Adrenal gland (tissue), 5 donors: Measurements from ENCODE around the gene SOBP.

Source experiments
- CTCF ChIP-seq, 6 experiments: fragments of 450-650 bp in 4 of 6; fragments of 200-600 bp in 2 of 6; sonication (generic) in 1 of 6; IDR thresholded peaks; 1 replicate in 5 of 6; 2 replicates in 1 of 6; pipeline versions ENCODE4 v1.5.1 to v1.8.0; 2016 to 2021; ENCODE audit warnings: antibody characterized with exemption in 6 of 6, mild to moderate bottlenecking in 2 of 6, moderate library complexity in 1 of 6
- POLR2A ChIP-seq, 2 donors: fragments of 450-650 bp; IDR thresholded peaks; one replicate each; pipeline ENCODE4 v1.6.1; 2017; ENCODE audit warnings: antibody characterized with exemption in 2 of 2, mild to moderate bottlenecking in 2 of 2, moderate library complexity in 1 of 2
- donor health status: DM: no; HTN: no; CAD: no.

- TF ChIP-seq CTCF (IDR thresholded peaks at IDR 0.05) (no peak), POLR2A (IDR thresholded peaks at IDR 0.05) (no peak)
Measured at GRCh38 chr6:107543567-107543966, 53.6 kb downstream of the SOBP start.
